ENCODE measurements around the gene C1orf74. TPM values are rescaled to one million over a fixed set of nuclear protein-coding genes. Genes with fewer than 3 reads are reported as not detected.
A peak's percentile ranks its signal among the peaks of the same experiment; 100 is the strongest.

The C1orf74 gene
- total RNA-seq, 1 experiment from 2014 or later, result 5.6 TPM

- TF ChIP-seq TCF7L2 (IDR thresholded peaks at IDR 0.05; ENCODE audit: borderline replicate concordance, extremely low read depth, insufficient read depth, insufficient read length) (peak; percentile 76), EZH2phosphoT487 (IDR thresholded peaks at IDR 0.05; ENCODE audit: borderline replicate concordance) (no peak), ELF1 (IDR thresholded peaks at IDR 0.05; ENCODE audit: borderline replicate concordance, low read depth) (peak; percentile 80), MAX (IDR thresholded peaks at IDR 0.05) (peak; percentile 100), SRF (IDR thresholded peaks at IDR 0.05; ENCODE audit: low read depth) (no peak)
These were observed 43.3 kb upstream of the C1orf74 start, which contains the start of gene UTP25 (continued) for GRCh38 chr1:209827384-209828262.

- no peaks in the 10 kb centered on the region for H3K9me2 ChIP-seq (ENCODE audit: insufficient read depth)
- ChIA-PET POLR2A (no interaction called here), RAD21 (ENCODE audit: low non-redundant PET in 1 of 2, low total read pairs in 2 of 2, uncharacterized antibody in 2 of 2, unreplicated experiment in 2 of 2) (no interaction called here), CTCF (no interaction called here)
- H3K4me2 ChIP-seq (ENCODE audit: low read length), result no peak overlapping the region
- H3K9ac ChIP-seq (ENCODE audit: low read length), result no peak overlapping the region
- ATAC-seq, result no peak
- no peak overlapping the region for H3K4me3 ChIP-seq (replicated peaks in 1 of 2; ENCODE audit: low read depth in 1 of 2, low read length in 2 of 2)
- intact Hi-C loops (cut with micrococcal nuclease), result no loop called here
- H2AFZ ChIP-seq (ENCODE audit: low read depth, low read length, poor library complexity, severe bottlenecking), result no peak overlapping the region
- H3K36me3 ChIP-seq (ENCODE audit: control insufficient read depth in 1 of 2, insufficient read depth in 2 of 2, low read length in 2 of 2), result peaks cover 2 to 3% of the 10 kb centered on the region in 2 experiments; a peak in 2 of 4 replicates
- H3K27ac ChIP-seq (ENCODE audit: low read depth, low read length), result no peak overlapping the region
- TF ChIP-seq RAD21 (IDR thresholded peaks at IDR 0.05; ENCODE audit: low read depth) (no peak), SRF (IDR thresholded peaks at IDR 0.05; ENCODE audit: low read depth) (no peak), ZNF274 (IDR thresholded peaks at IDR 0.05; ENCODE audit: low read depth, low read length) (no peak), POLR2A (IDR thresholded peaks at IDR 0.05; ENCODE audit: borderline replicate concordance, extremely low read depth, insufficient read depth, insufficient read length) (no peak), YY1 (IDR thresholded peaks at IDR 0.05; ENCODE audit: extremely low read depth, insufficient replicate concordance, low read depth, low read length) (no peak)
- no peaks in the 10 kb centered on the region for H4K20me1 ChIP-seq (ENCODE audit: insufficient read depth)
- no peak for DNase-seq (ENCODE audit: low read depth, low spot score)
- H3K27me3 ChIP-seq (ENCODE audit: insufficient read depth, low read length), result no peaks in the 10 kb centered on the region
- H3K4me1 ChIP-seq (ENCODE audit: control insufficient read depth in 1 of 2, insufficient read depth in 2 of 2, low read length in 2 of 2), result peaks cover 0 to 25% of the 10 kb centered on the region in 2 experiments; a peak in 2 of 4 replicates
- no TSS peak for BruUV-seq (replicated peaks)
- H3K9me3 ChIP-seq (ENCODE audit: control insufficient read depth in 1 of 2, insufficient read depth in 1 of 2, low read depth in 1 of 2, low read length in 2 of 2), result no peaks in the 10 kb centered on the region
- H3K79me2 ChIP-seq (ENCODE audit: insufficient read depth, low read length), result peaks cover 30% of the 10 kb centered on the region
These were observed 41.5 kb upstream of the C1orf74 start for GRCh38 chr1:209825591-209826434.
